ENCODE results near the gene OBSCN. TPM values are rescaled to one million over a fixed set of nuclear protein-coding genes. Genes with fewer than 3 reads are reported as not detected.
"Not testable (repeated sequence)": the region's sequence is repeated elsewhere in the genome, so short reads cannot be mapped to it uniquely, and the experiment has no call there.

OBSCN gene
- total RNA-seq, 1 experiment from 2014 or later: 29.1 TPM

- Histone ChIP-seq H3K9me3 (ENCODE audit: low read length) (peaks cover 50% of the 10 kb centered on the region), H2AFZ (ENCODE audit: low read length) (no peak overlapping the region), H3K9ac (ENCODE audit: low read length) (no peak overlapping the region), H4K20me1 (ENCODE audit: low read length) (no peaks in the 10 kb centered on the region), H3K9me2 (replicated peaks; ENCODE audit: low read length) (no peaks in the 10 kb centered on the region), H3K36me3 (ENCODE audit: low read depth, low read length) (peaks cover 89% of the 10 kb centered on the region), H3K27me3 (ENCODE audit: low read length) (no peaks in the 10 kb centered on the region), H3K79me2 (ENCODE audit: low read length) (no peaks in the 10 kb centered on the region), H3F3A (ENCODE audit: low read length, unreplicated experiment) (no peaks in the 10 kb centered on the region), H3K4me2 (ENCODE audit: low read length) (no peak overlapping the region), H3K27ac (ENCODE audit: low read length) (no peak overlapping the region), H3K4me1 (ENCODE audit: insufficient read depth, low read length) (no peaks in the 10 kb centered on the region), H3K4me3 (ENCODE audit: low read length) (no peak overlapping the region)
- ATAC-seq (no peak), DNase-seq (no peak)
- POLR2A ChIA-PET (ENCODE audit: unreplicated experiment): no interaction called here
- intact Hi-C loops (cut with micrococcal nuclease): no loop called here
- no TSS peak for BruUV-seq (replicated peaks)
- TF ChIP-seq CTCF (conservative IDR thresholded peaks at IDR 0.05; ENCODE audit: low read depth, low read length) (no peak), EZH2phosphoT487 (IDR thresholded peaks at IDR 0.05; ENCODE audit: borderline replicate concordance, low read length) (no peak), EZH2 (IDR thresholded peaks at IDR 0.05; ENCODE audit: low read length, unreplicated experiment) (no peak)
- CTCF ChIA-PET: no interaction called here
Observed at GRCh38 chr1:228243093-228243492, 35.2 kb downstream of the OBSCN start.

- H3K4me2 ChIP-seq (ENCODE audit: low read length); BruUV-seq (replicated peaks); H3K27me3 ChIP-seq (ENCODE audit: low read length); H3K4me1 ChIP-seq (ENCODE audit: insufficient read depth, low read length); H2AFZ ChIP-seq (ENCODE audit: low read length); H3K27ac ChIP-seq (ENCODE audit: low read length); H3K9me2 ChIP-seq (replicated peaks; ENCODE audit: low read length); H3K9ac ChIP-seq (ENCODE audit: low read length); H3K4me3 ChIP-seq (ENCODE audit: low read length); H3K79me2 ChIP-seq (ENCODE audit: low read length); CTCF ChIA-PET; POLR2A ChIA-PET (ENCODE audit: unreplicated experiment); H4K20me1 ChIP-seq (ENCODE audit: low read length); ATAC-seq; DNase-seq; H3F3A ChIP-seq (ENCODE audit: low read length, unreplicated experiment); intact Hi-C loops (cut with micrococcal nuclease): not testable (repeated sequence)
- Histone ChIP-seq H3K9me3 (ENCODE audit: low read length) (peaks cover 50% of the 10 kb centered on the region), H3K36me3 (ENCODE audit: low read depth, low read length) (peaks cover 83% of the 10 kb centered on the region)
Observed at GRCh38 chr1:228243989-228244388, 36.1 kb downstream of the OBSCN start.

GRCh38 chr1:228245111-228245510 lies 37.3 kb downstream of the OBSCN start:
- no peak for TF ChIP-seq EZH2 (IDR thresholded peaks at IDR 0.05; ENCODE audit: low read length, unreplicated experiment)
- no peak for TF ChIP-seq EZH2phosphoT487 (IDR thresholded peaks at IDR 0.05; ENCODE audit: borderline replicate concordance, low read length)
- TF ChIP-seq CTCF (conservative IDR thresholded peaks at IDR 0.05; ENCODE audit: low read depth, low read length): no peak
- no peak overlapping the region for H2AFZ ChIP-seq (ENCODE audit: low read length)
- BruUV-seq (replicated peaks): no TSS peak
- H3K36me3 ChIP-seq (ENCODE audit: low read depth, low read length): peaks cover 76% of the 10 kb centered on the region
- ChIA-PET CTCF (no interaction called here), POLR2A (ENCODE audit: unreplicated experiment) (no interaction called here)
- no peak overlapping the region for H3K4me3 ChIP-seq (ENCODE audit: low read length)
- no peaks in the 10 kb centered on the region for H4K20me1 ChIP-seq (ENCODE audit: low read length)
- H3K9me3 ChIP-seq (ENCODE audit: low read length): peaks cover 50% of the 10 kb centered on the region
- H3K9ac ChIP-seq (ENCODE audit: low read length): no peak overlapping the region
- no peak overlapping the region for H3K27ac ChIP-seq (ENCODE audit: low read length)
- H3F3A ChIP-seq (ENCODE audit: low read length, unreplicated experiment): no peaks in the 10 kb centered on the region
- H3K4me2 ChIP-seq (ENCODE audit: low read length): no peak overlapping the region
- intact Hi-C loops (cut with micrococcal nuclease): no loop called here
- ATAC-seq (no peak), DNase-seq (no peak)
- H3K79me2 ChIP-seq (ENCODE audit: low read length): no peaks in the 10 kb centered on the region
- no peaks in the 10 kb centered on the region for H3K9me2 ChIP-seq (replicated peaks; ENCODE audit: low read length)
- no peaks in the 10 kb centered on the region for H3K27me3 ChIP-seq (ENCODE audit: low read length)
- no peaks in the 10 kb centered on the region for H3K4me1 ChIP-seq (ENCODE audit: insufficient read depth, low read length)

Measured in PC-3 (cell line).